Tibial nerve (tissue), 3 donors: ENCODE results near the gene APOE.

ENCODE experiments used
- CTCF ChIP-seq, 5 experiments: fragments of 200-600 bp in 3 of 5; fragments of 450-650 bp in 2 of 5; sonication (generic) in 3 of 5; IDR thresholded peaks; one replicate each; pipeline ENCODE4 v1.5.1; 2016 to 2019; ENCODE audit warnings: antibody characterized with exemption in 5 of 5, mild to moderate bottlenecking in 3 of 5, moderate library complexity in 2 of 5
- POLR2A ChIP-seq, 2 donors: fragments of 450-650 bp; IDR thresholded peaks; one replicate each; pipeline ENCODE4 v1.6.1; 2017; ENCODE audit warnings: antibody characterized with exemption in 2 of 2, mild to moderate bottlenecking in 2 of 2, moderate library complexity in 2 of 2

GRCh38 chr19:44904426-44904994 lies 1.1 kb upstream of the APOE start:
- no peak for TF ChIP-seq CTCF (IDR thresholded peaks at IDR 0.05)
- no peak for TF ChIP-seq POLR2A (IDR thresholded peaks at IDR 0.05)
